HepG2 (cell line): Measurements from ENCODE around the gene TSPYL6. TPM values are rescaled to one million over a fixed set of nuclear protein-coding genes. Genes with fewer than 3 reads are reported as not detected.

ENCODE experiments used
- ATAC-seq: fragments of 200-7000 bp; cut with Tn5 transposase; 3 replicates; pipeline ENCODE4 v1.9.1; 2020; ENCODE audit warnings: mild to moderate bottlenecking, moderate library complexity
- BruUV-seq: library from RNA; stranded (reverse); fragments of 400-500 nt; replicated peaks from 2 replicates; lab custom pipeline; 2021; lab: Mats Ljungman, UMichigan
- CTCF ChIA-PET: fragments of 300-600 bp; formaldehyde crosslinking; extraction: SDS; loops from one replicate; lab custom pipeline; 2021; ENCODE audit warnings: low total read pairs, inconsistent platforms, low intra/inter-chr PET ratio; lab: Yijun Ruan, JAX
- POLR2A ChIA-PET: fragments of 350-600 bp; sonication (Branson Sonifier 250); formaldehyde crosslinking; loops from one replicate; lab custom pipeline; 2020; ENCODE audit warnings: antibody characterized with exemption, inconsistent platforms; lab: Yijun Ruan, JAX
- DNase-seq: peaks from one replicate; pipeline ENCODE4 v3.0.0-alpha.2; 2015; ENCODE audit warnings: low spot score
- FAIRE-seq: peaks from 3 replicates; lab custom pipeline; 2011; peaks lifted over from hg19 to GRCh38; lab: Jason Lieb, UNC
- H2AFZ ChIP-seq: one replicate; pipeline ENCODE4 v1.6.1; 2011; ENCODE audit warnings: low read length, inconsistent platforms
- H3K27ac ChIP-seq: fragments of 300-600 bp; 3 replicates; pipeline ENCODE4 v1.8.0; 2011; ENCODE audit warnings: mixed run types, mild to moderate bottlenecking, mixed read lengths, low read length, inconsistent platforms; ENCODE audit not compliant: insufficient read depth; ENCODE audit errors: extremely low read length
- H3K27me3 ChIP-seq, 2 experiments: fragments of 200-600 bp in 1 of 2; 2 replicates in 1 of 2; 3 replicates in 1 of 2; pipeline versions ENCODE4 v1.6.0 to v1.8.0; 2011; ENCODE audit warnings: low read length in 2 of 2, mild to moderate bottlenecking in 2 of 2, moderate library complexity in 2 of 2, inconsistent platforms in 1 of 2; ENCODE audit not compliant: insufficient read depth in 2 of 2, control insufficient read depth in 1 of 2
- H3K36me3 ChIP-seq, 2 experiments: fragments of 200-600 bp in 1 of 2; replicated peaks in 1 of 2; 2 replicates in 1 of 2; 3 replicates in 1 of 2; pipeline versions ENCODE4 v1.5.1 to v1.8.0; 2011; ENCODE audit warnings: low read length in 2 of 2, inconsistent platforms in 1 of 2; ENCODE audit not compliant: insufficient read depth in 2 of 2, control insufficient read depth in 1 of 2
- H3K4me1 ChIP-seq: 2 replicates; pipeline ENCODE4 v1.5.1; 2012; ENCODE audit warnings: low read length, inconsistent platforms; ENCODE audit not compliant: insufficient read depth
- H3K4me2 ChIP-seq: 2 replicates; pipeline ENCODE4 v1.6.0; 2011; ENCODE audit warnings: low read depth, low read length, inconsistent platforms
- H3K4me3 ChIP-seq, 3 experiments: fragments of 200-600 bp in 1 of 3; sonication (generic), shearing (Covaris generic) in 1 of 3; replicated peaks in 1 of 3; 2 replicates each; pipeline ENCODE4 v1.5.1; 2011 to 2016; ENCODE audit warnings: low read length in 3 of 3, inconsistent platforms in 2 of 3, low read depth in 2 of 3, mild to moderate bottlenecking in 2 of 3, control low read depth in 1 of 3, mixed read lengths in 1 of 3; ENCODE audit not compliant: insufficient read depth in 1 of 3
- H3K79me2 ChIP-seq: one replicate; pipeline ENCODE4 v1.6.1; 2011; ENCODE audit warnings: low read length, inconsistent platforms; ENCODE audit not compliant: insufficient read depth
- H3K9ac ChIP-seq: 2 replicates; pipeline ENCODE4 v1.6.0; 2011; ENCODE audit warnings: mild to moderate bottlenecking, low read depth, low read length, inconsistent platforms; ENCODE audit not compliant: insufficient read depth
- H3K9me3 ChIP-seq: 2 replicates; pipeline ENCODE4 v1.5.1; 2012; ENCODE audit warnings: mild to moderate bottlenecking, low read length
- H4K20me1 ChIP-seq: 2 replicates; pipeline ENCODE4 v1.6.0; 2011; ENCODE audit warnings: inconsistent platforms, mild to moderate bottlenecking, low read length, moderate library complexity; ENCODE audit not compliant: insufficient read depth
- ARNT ChIP-seq: fragments of 450-650 bp; IDR thresholded peaks from 2 replicates; pipeline ENCODE4 v1.6.1; 2017
- EEA1 ChIP-seq: sonication (generic); formaldehyde crosslinking; IDR thresholded peaks from 2 replicates; pipeline ENCODE4 v1.5.1; 2020; ENCODE audit warnings: mild to moderate bottlenecking, missing genetic modification reagents, borderline replicate concordance
- ETV5 ChIP-seq: IDR thresholded peaks from 2 replicates; pipeline ENCODE4 v1.6.1; 2018; ENCODE audit warnings: missing biosample characterization, missing genetic modification reagents, inconsistent platforms, borderline replicate concordance
- HNRNPL ChIP-seq: fragments of 200-400 bp; formaldehyde crosslinking; IDR thresholded peaks from 2 replicates; pipeline ENCODE4 v1.6.1; 2017; ENCODE audit warnings: mild to moderate bottlenecking, low read depth, low read length
- MNT ChIP-seq: fragments of 450-650 bp; IDR thresholded peaks from 2 replicates; pipeline ENCODE4 v1.6.1; 2016
- PITX1 ChIP-seq: sonication (generic); formaldehyde crosslinking; IDR thresholded peaks from 2 replicates; pipeline ENCODE4 v1.5.1; 2020; ENCODE audit warnings: mild to moderate bottlenecking, missing genetic modification reagents
- SIN3B ChIP-seq: fragments of 150-350 bp; IDR thresholded peaks from 2 replicates; pipeline ENCODE4 v1.6.1; 2014; ENCODE audit warnings: low read length
- SKI ChIP-seq: fragments of 450-650 bp; IDR thresholded peaks from one replicate; pipeline ENCODE4 v1.6.1; 2018; ENCODE audit warnings: mild to moderate bottlenecking; ENCODE audit not compliant: partially characterized antibody
- THYN1 ChIP-seq: sonication (generic); formaldehyde crosslinking; IDR thresholded peaks from 2 replicates; pipeline ENCODE4 v1.8.1; 2023; ENCODE audit warnings: low read depth, mild to moderate bottlenecking, moderate library complexity, missing genetic modification reagents, borderline replicate concordance
- TRAFD1 ChIP-seq: sonication (generic); formaldehyde crosslinking; IDR thresholded peaks from 2 replicates; pipeline ENCODE4 v1.5.1; 2020; ENCODE audit warnings: missing genetic modification reagents, mild to moderate bottlenecking, borderline replicate concordance
- ZNF30 ChIP-seq: sonication (generic); formaldehyde crosslinking; IDR thresholded peaks from 2 replicates; pipeline ENCODE4 v1.5.0; 2020; ENCODE audit warnings: mild to moderate bottlenecking, missing genetic modification reagents
- ZNF558 ChIP-seq: sonication (generic); formaldehyde crosslinking; IDR thresholded peaks from 2 replicates; pipeline ENCODE4 v1.9.0; 2022; ENCODE audit warnings: mild to moderate bottlenecking, missing genetic modification reagents, borderline replicate concordance
- ZNF713 ChIP-seq: sonication (generic); formaldehyde crosslinking; IDR thresholded peaks from 2 replicates; pipeline ENCODE4 v1.4.0; 2020; ENCODE audit warnings: mild to moderate bottlenecking, missing genetic modification reagents
- ZNF737 ChIP-seq: sonication (generic); formaldehyde crosslinking; IDR thresholded peaks from 2 replicates; pipeline ENCODE4 v1.5.0; 2020; ENCODE audit warnings: missing genetic modification reagents, mild to moderate bottlenecking, borderline replicate concordance
- ZNF782 ChIP-seq: sonication (generic); formaldehyde crosslinking; IDR thresholded peaks from 2 replicates; pipeline ENCODE4 v1.4.0; 2020; ENCODE audit warnings: missing genetic modification reagents, mild to moderate bottlenecking, borderline replicate concordance
- WGBS: methylation state at CpG from one replicate; pipeline ENCODE4 v1.1.6; 2017; ENCODE audit warnings: low lambda C conversion rate; 5-methylcytosine and 5-hydroxymethylcytosine counted together
- in situ Hi-C: cut with HindIII; loops from 2 replicates; pipeline ENCODE4 v1.10.0; 2017; ENCODE audit warnings: low pct_unique_long_range_greater_than_20kb; ENCODE audit not compliant: extremely low pct_ligation_motif_present
- intact Hi-C: fragments of 100-400 bp; cut with micrococcal nuclease; formaldehyde crosslinking; loops from one replicate; pipeline ENCODE4 v1.10.0; 2022; ENCODE audit not compliant: unreplicated experiment
- polyA plus RNA-seq, 8 experiments: library from polyadenylated mRNA; depleted of rRNA in 3 of 8; stranded (reverse) in 7 of 8; unstranded in 1 of 8; fragments of >200 nt; fragmentation: Illumina TruSeq in 4 of 8; extraction: Trizol in 4 of 8; gene quantifications; 2 replicates each; pipeline versions ENCODE4 v1.2.1 to v1.2.3, GENCODE V29; 2011 to 2016; ENCODE audit warnings: low read depth in 4 of 8, missing spikeins in 1 of 8, mixed read lengths in 1 of 8; ENCODE audit not compliant: insufficient read depth in 1 of 8
- total RNA-seq, 5 experiments: library from RNA; depleted of rRNA; stranded (reverse); fragments of >200 nt; fragmentation: Illumina TruSeq; extraction: Trizol; gene quantifications; 2 replicates each; pipeline ENCODE4 v1.2.3, GENCODE V29; 2016; ENCODE audit warnings: low read depth in 1 of 5
- TF ChIP-seq, protein P1 (sequence below): IDR thresholded peaks from 2 replicates; pipeline ENCODE4 v1.6.1; 2016; ENCODE audit warnings: low read depth, control low read depth

TSPYL6 gene
- total and polyA plus RNA-seq, 2 of the 13 experiments (the other 11 are each of a cell fraction or from before 2014, with no cell fraction given), result 0.03 TPM; not detected in 1

- Histone ChIP-seq H3K4me2 (no peak overlapping the region), H3K9me3 (no peaks in the 10 kb centered on the region), H4K20me1 (no peaks in the 10 kb centered on the region), H3K79me2 (no peaks in the 10 kb centered on the region), H3K4me3 (no peak overlapping the region), H3K36me3 (no peaks in the 10 kb centered on the region), H3K27ac (no peak overlapping the region), H2AFZ (no peak overlapping the region), H3K4me1 (peaks cover 8% of the 10 kb centered on the region), H3K9ac (no peak overlapping the region), H3K27me3 (no peaks in the 10 kb centered on the region)
- TF ChIP-seq ETV5 (CRISPR knock-in tag), result no peak
- no peak for TF ChIP-seq SIN3B
- no peak for TF ChIP-seq ZNF782
- no peak for TF ChIP-seq ZNF558
- no peak for TF ChIP-seq PITX1
- TF ChIP-seq ZNF30 (CRISPR knock-in tag), result no peak
- TF ChIP-seq HNRNPL, result no peak
- no peak for TF ChIP-seq MNT
- in situ Hi-C loops (no loop called here), intact Hi-C loops (no loop called here)
- ChIA-PET CTCF (no interaction called here), POLR2A (no interaction called here)
- no TSS peak for BruUV-seq
- FAIRE-seq, result no peak
- 78% methylated on average over 9 of the region's 9 CpGs for WGBS
- ATAC-seq, result no peak
- no peak for DNase-seq
These were observed 34.5 kb upstream of the TSPYL6 start for GRCh38 chr2:54290356-54291025.

GRCh38 chr2:54289917-54290316 is 33.9 kb upstream of the TSPYL6 start:
- no peak overlapping the region for H3K9ac ChIP-seq
- in situ Hi-C loops (no loop called here), intact Hi-C loops (no loop called here)
- BruUV-seq, result no TSS peak
- CTCF ChIA-PET, result no interaction called here
- no peaks in the 10 kb centered on the region for H4K20me1 ChIP-seq
- no peak overlapping the region for H3K4me2 ChIP-seq
- H3K9me3 ChIP-seq, result no peaks in the 10 kb centered on the region
- no peak for DNase-seq
- H3K27ac ChIP-seq, result no peak overlapping the region
- H3K36me3 ChIP-seq, result no peaks in the 10 kb centered on the region
- H3K79me2 ChIP-seq, result no peaks in the 10 kb centered on the region
- FAIRE-seq, result no peak
- ATAC-seq, result no peak
- H3K27me3 ChIP-seq, result no peaks in the 10 kb centered on the region
- H3K4me3 ChIP-seq, result no peak overlapping the region
- POLR2A ChIA-PET, result no interaction called here
- no peak overlapping the region for H2AFZ ChIP-seq
- 95% methylated on average over 23 of the region's 23 CpGs for WGBS
- H3K4me1 ChIP-seq, result peaks cover 8% of the 10 kb centered on the region
- TF ChIP-seq ARNT (no peak), EEA1 (no peak), SKI (no peak), ZNF713 (CRISPR knock-in tag) (no peak), ZNF737 (no peak), THYN1 (CRISPR knock-in tag) (no peak), TRAFD1 (CRISPR knock-in tag) (no peak)
- TF ChIP-seq, protein P1, sequence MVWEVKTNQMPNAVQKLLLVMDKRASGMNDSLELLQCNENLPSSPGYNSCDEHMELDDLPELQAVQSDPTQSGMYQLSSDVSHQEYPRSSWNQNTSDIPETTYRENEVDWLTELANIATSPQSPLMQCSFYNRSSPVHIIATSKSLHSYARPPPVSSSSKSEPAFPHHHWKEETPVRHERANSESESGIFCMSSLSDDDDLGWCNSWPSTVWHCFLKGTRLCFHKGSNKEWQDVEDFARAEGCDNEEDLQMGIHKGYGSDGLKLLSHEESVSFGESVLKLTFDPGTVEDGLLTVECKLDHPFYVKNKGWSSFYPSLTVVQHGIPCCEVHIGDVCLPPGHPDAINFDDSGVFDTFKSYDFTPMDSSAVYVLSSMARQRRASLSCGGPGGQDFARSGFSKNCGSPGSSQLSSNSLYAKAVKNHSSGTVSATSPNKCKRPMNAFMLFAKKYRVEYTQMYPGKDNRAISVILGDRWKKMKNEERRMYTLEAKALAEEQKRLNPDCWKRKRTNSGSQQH (CRISPR knock-in tag), result no peak
